HG02678 (cell line): Measurements from ENCODE around the gene TSPYL6.
A peak's percentile ranks its signal among the peaks of the same experiment; 100 is the strongest.
"Not testable (repeated sequence)": the region's sequence is repeated elsewhere in the genome, so short reads cannot be mapped to it uniquely, and the experiment has no call there.

Experiments
- ATAC-seq: cut with Tn5 transposase; IDR thresholded peaks from one replicate; pipeline ENCODE4 v1.9.1; 2021; ENCODE audit warnings: mild to moderate bottlenecking, moderate library complexity; ENCODE audit not compliant: unreplicated experiment

The TSPYL6 gene

DNA sequence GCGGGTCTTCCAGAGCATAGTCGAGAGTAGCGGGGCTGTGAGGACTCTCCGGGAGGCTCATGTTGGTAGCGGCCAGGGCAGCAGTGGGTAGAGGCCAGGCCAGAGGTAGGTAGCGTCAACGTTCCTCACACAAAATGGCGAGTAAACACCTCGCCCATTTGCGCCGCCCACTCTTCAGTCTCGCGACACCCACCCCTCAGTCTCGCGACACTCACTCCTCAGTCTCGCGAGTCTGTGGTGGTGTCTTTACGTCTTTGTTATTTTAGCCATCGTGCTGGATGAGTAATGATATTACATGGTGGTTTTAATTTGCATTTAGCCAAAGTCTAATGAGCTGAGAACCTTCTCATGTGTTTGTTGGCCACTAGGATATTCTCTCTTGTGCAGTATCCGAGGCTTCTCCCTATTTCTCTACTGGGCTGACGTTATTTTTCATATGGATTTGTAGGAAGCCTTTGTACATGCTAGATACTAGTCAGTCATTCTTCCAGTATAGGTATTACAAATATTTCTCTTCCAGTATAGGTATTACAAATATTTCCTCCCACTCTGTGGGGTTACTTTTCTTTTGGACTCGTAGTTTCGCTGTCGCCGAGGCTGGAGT lies at the start of gene TSPYL6:
Gene TSPYL6 (minus strand): TSS at position 139 of the 604 bp plus-strand sequence. CDS start 78 bp downstream, at position 61.
- ATAC-seq, result no peak

DNA sequence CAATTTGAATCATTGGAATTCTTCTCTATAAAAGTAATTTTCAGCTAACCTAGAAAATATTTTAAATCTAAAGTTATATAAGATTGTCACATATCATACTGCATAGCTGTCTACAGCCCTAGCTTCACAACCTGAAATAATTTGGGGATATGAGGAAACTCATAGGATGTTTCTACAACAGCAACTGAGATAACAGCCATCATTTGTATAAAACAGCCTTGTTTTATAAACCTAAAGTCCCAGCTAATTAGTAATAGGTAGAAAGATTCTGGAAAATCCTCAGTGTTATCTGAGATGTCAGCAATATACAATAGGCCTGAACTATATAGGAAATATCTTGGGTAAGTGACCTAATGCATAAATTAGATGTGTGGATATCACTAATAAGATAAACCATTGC lies 47.6 kb upstream of the TSPYL6 start:
- ATAC-seq, result no peak

DNA sequence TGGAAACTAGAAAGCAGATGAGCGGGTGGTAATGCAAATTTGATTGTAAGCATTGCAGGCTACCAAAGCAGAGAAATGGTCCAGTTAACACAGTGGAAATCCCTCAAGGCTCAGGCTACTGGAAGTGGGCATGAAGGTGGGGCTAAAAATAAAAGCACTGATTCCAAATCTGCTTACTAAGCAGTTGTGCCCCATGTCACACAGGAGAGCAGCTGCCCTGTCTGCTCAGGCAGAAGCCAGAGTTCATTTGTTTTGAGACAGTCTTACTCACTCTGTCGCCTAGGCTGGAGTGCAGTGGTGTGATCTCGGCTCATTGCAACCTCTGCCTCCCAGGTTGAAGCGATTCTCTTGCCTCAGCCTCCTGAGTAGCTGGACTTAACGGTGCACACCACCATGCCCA lies 42.5 kb upstream of the TSPYL6 start:
- ATAC-seq, result no peak

DNA sequence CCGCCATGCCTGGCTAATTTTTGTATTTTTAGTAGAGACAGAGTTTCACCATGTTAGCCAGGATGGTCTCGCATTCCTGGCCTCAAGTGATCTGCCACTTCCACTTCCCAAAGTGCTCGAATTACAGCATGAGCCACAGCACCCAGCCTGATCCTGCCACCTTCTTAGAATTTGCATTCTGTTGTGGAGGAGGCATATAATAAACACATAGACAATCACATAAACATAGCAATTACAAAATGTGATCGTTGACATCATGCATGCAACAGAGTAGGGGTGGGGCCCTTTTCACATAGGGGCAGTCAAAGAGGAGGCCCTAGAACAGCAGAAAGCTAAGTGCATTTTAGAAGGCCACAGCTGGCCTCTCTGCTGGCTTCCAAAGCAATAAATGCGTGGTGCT lies 39.9 kb upstream of the TSPYL6 start:
- no peak for ATAC-seq

DNA sequence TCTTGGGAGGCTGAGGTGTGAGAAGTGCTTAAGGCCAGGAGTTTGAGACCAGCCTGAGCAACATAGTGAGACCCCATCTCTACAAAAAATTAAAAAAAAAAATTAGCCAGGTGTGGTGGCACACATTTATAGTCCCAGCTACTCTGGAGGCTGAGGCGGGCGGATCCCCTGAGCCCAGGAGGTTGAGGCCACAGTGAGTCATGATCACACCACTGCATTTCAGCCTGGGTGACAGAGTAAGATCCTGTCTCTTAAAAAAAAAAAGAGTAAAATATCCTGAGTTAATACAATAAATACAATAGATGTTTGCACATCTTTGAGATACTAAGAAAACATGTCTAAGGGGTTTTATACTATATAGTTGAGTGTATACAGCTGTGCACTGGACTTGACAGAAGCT lies 38.6 kb upstream of the TSPYL6 start:
- not testable (repeated sequence) for ATAC-seq

DNA sequence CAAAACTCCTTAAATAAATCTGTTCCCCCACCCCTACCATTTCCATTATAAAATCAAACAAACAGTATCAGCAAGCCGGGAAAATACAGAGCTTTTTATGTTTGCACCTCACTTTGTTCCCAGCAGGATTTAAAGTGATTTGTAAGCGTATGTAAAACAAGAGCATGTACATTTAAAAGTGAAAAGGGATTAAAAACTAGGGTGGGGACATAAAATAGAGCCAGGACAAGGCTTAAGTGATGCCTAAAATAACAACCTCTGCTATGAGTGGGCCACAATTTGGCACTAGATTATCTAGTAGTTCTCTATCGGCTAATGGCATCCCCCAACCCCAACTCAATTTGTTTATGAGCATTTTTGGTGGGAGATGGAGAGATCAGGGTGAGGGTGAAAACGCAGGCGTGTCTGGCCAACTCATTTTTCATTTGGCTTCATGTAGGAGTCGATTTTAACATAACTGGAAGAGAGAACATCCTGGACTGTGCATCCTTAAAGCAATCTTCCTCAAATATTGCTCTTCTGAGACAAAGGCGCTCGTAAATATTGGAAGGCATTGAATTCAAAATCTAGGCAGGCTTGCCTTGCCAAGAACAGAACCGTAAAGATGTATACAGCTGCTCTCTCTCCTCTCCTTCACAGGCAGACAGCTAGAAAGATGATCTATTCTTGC lies 34.5 kb upstream of the TSPYL6 start:
- ATAC-seq, result no peak

DNA sequence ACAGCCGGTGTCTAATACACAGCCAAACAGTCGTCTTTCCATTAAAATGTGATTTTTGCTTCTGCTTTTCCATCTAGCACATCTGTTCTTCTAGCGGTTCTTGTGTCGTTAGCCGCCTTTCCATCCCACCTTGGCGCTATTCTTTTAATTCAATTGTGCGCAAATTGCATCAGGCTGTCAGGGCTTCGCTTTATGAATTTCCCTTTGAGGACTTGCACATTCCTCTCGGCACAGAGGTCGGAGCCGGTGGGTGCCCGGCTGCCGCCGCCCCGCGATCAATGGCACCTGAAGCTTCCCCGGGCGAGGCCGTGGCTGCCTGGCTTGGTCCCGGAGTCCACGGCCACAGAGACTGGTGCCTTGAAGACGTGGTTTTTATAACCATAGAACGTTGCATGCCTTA lies 33.9 kb upstream of the TSPYL6 start:
- ATAC-seq, result no peak

DNA sequence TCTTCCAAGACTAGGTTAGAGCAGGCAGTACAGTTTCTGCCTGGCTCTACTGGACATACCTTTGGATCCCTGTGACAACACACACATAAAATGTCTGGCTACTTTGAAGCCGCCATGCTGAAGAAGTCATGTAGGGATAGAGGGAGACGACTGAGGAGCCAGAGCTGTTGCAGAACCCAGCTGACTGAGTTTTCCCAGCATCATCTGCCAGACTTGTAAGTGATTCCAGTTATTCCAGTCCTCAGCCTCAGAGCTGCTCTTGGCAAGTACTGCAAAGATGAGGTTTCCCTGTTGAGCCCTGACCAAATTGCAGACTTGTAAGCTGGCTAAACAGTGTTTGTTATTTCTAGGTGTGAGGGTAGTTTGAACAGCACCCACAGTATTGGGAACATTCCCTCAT lies 31.5 kb upstream of the TSPYL6 start:
- no peak for ATAC-seq

DNA sequence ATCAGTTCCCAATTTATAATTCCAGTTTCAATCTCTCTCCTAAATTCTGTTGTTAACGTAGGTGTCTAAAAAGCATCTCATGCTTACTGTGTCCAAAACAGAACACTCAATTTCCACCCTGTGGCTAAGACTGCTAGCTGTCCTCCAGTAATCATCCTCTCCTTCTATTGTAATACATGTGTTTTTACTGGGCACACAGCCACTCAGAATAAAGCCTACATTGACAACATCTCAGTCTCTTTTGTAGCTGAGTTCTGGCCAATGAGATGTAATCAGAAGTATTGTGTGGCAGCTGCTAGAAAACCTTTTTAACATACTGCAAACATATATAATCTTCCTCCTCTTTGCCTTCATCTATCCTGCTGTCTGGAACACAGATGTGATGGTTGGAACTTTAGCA lies 29.4 kb upstream of the TSPYL6 start:
- no peak for ATAC-seq

DNA sequence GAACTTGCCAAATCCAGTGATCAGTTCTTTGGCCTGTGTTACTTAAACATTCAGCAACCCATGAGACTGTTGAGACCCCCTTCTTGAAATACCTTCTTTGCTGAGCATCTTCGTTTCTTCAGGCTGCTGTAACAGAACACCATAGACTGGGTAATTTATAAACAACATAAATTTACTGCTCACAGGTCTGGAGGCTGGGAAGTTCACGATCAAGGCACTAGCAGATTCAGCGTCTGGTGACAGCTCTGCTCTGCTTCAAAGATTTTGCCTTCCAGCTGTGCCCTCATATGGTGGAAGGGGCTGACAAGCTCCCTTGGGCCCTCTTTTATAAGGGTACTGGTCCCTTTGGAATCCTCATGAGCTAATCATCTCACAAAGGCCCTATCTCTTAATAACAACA lies 28.8 kb upstream of the TSPYL6 start:
- no peak for ATAC-seq

DNA sequence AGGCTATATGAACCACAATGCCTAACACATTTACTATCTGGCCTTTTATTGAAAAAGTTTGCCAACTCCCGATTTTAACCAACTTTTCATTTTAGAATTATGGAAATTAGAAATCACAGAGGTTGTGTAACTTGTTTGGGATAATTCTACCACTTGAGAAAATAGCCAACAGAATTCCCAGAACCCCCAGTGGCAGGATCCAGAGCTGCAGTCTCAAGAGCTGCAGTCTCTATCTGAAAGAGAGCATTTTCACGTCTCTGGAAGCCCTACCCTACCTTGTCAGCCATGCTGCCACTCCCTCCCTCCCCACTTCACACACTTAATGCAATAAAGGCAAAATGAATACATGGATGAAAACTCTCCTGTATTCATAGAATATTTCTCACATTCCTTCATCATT lies 23.4 kb upstream of the TSPYL6 start:
- ATAC-seq, result no peak

DNA sequence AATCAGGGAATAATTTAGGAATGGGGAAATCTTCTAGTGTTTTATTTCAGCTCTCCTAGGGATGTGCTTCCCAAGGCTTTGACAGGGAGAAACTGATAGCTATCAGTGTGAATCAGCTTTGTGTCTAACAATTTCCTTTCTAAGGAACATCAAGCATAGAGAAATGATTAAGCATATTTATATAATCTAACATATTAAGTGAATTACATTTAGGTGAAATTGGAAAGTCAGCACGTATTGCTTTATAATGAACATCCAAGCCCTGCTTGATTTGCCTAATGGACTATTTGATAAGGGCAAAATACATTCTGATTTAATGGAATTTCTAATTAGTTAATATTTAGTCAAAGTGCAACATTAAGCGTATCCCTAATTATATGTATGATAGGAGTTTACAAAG lies 19.5 kb upstream of the TSPYL6 start:
- ATAC-seq, result no peak

DNA sequence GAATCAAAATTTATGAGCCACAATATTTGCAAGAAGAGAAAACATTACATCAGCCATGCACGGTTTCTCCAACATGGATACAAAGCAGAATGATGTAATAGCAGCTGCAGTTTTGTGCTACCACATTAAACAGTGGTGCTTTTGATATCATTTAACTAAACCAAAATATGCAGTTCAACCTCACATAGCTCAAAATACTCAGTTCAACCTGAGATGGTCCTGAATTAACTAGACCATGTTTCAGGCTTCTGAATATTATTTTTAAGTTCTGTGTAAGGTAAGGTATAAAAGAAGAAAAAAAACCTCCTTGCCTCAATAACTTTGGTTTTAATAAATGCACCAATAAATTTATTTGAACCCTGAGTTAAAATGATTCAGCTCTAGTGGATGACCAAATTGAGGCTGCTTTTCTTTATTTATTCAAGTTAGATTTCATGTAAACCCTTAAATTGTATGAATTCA lies 18.8 kb upstream of the TSPYL6 start:
- ATAC-seq, result no peak

DNA sequence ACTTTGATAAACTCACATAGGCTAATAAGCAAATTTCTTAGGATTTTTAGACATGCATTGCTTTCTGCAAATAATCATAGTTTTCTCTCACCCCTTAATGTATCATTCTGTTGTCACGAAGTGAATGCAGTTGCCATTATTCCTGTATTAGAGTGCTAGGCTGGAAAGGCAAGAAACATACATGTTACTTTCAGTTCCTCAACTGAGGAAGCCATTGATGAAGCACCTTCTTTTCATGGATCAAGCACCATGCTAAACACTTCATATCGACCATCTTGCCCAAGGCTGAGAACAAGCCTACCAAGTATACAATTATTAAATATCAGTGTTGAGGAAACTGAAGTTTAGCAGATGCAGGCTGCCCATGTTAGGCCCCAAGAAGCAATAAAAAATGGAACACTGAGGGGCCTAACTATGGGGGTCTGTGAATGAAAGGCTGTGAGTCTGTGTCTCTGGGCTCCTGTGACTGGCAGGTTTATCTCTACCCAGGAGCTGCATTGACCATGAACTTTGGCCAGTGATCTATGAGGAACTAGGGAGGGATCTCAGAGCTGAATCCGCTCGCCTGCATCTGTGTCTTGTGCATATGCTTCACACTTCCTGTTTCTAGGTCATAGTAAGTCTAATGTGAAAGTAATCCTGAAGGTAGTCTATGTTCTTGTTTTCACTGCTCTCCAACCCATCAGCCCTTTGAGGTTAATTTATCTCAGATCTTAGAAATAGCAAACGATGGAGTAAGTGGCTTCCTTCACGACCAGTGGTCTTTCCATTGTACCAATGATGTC lies 16.0 kb upstream of the TSPYL6 start:
- peak; percentile 94 for ATAC-seq

DNA sequence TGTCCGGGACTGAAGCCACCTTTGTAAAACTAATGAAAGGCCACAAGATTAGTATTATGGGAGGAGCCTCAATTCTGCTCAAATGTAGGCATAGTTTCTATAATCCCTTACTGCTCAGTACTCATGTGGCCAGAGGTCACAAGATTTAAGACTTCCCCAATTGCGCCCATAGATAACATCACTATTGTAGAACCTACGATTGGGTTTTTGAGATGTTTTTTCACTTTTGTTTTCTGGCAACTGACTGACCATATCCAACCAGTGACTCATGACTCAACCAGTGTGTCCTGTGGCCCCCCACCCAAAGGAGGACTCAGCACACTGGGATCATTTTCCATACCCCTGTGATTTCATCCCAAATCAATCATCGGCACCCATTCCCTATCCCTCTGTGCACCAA lies 15.2 kb upstream of the TSPYL6 start:
- ATAC-seq, result no peak

DNA sequence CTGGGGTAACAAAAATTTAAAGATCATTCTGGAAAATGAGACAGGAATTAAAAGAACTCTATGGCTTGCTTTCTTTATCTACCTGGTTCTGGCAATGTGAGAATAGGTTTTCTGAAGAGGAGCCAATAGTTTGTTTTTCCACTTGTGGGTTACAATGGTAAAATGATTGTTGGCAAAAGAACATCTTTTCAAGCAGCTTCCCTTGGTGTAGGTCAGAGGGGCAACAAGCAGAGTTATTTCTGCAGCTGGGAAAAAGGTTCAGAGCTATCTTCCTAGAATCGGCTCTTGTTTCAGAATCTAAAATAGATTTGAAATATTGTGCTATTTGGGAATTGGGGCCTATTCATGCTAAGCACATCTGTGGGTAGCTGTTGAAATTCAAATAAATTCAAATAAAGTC lies 11.5 kb upstream of the TSPYL6 start:
- no peak for ATAC-seq

DNA sequence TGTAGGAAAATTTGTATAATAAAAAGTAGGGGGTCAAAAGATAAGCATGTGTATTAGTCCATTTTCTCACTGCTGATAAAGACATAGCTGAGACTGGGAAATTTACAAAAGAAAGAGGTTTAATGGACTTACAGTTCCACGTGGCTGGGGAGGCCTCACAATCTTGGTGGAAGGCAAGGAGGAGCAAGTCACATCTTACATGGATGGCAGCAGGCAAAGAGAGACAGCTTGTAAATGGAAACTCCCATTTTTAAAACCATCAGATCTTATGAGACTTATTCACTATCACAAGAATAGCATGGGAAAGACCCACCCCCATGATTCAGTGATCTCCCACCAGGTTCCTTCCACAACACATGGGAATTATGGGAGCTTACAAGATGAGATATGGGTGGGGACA lies 9.1 kb upstream of the TSPYL6 start:
- not testable (repeated sequence) for ATAC-seq

DNA sequence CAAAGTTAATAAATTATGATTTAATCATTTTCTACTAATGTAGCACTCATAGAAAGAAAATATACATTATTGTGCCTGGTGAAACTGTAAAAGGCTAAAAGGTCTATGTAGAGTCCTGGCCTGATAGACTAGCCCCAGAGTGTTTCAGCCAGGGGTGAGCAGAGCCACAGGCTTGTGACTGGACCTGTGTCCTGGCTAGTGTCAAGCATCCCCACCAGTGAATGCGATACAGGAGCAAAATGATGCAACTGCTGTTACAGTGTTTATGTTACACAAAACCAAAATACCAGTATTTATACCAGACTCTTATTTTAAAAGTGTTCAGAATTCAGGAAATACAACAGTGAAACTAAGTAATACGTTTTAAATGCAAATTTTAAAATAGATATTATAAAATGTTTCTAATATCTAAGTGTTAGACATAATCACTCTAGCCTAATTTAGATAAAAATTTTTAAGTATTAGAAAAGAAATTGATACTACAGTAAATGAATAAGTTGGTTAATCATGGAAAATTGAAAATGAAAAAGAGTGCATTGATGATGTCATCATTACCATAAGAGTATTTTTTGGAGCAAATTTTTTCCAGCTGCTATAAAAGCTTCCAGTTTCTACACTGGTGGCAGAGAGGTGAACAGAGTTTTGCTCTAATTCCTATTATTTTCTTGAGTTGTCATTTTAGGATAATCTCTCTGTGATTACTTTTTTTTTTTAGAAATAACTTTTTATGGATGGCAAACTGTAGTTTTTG lies 6.2 kb upstream of the TSPYL6 start:
- no peak for ATAC-seq

DNA sequence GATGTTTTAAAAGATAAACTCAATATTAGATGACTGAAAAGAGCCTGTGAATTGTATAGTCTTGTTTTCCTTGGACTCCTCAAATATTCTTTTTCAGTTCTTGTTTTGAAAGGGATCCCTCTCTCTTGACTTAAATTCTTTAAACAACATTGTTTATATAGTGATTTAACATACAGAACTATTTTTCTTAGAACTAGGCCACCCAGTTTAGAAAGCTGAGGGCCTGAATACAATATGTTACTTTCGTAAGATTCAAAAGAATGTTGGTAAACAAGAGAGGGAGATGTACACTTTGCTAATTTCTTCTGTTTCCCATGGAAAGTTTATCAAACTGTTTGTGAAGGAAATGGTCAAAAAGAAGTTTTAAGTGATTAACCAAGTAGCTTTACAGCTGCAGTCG lies 5.5 kb upstream of the TSPYL6 start:
- ATAC-seq, result no peak

DNA sequence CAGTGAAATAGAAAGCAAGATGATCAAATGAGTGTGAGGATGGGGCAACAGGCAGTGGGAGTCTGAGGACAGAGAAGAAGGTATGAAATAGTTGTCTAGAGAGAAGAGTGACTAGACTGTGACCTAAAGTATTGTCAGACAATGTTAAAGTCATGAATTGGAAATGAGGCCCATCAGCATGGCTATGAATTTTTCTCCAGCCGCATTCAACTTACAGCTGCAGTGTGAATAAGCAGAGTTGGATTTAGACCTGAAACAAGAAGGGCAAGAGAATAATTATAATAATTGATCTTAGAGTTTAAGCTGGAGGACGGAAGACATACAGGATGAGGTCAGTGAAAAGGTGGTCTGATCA lies 4.2 kb upstream of the TSPYL6 start:
- ATAC-seq, result no peak

DNA sequence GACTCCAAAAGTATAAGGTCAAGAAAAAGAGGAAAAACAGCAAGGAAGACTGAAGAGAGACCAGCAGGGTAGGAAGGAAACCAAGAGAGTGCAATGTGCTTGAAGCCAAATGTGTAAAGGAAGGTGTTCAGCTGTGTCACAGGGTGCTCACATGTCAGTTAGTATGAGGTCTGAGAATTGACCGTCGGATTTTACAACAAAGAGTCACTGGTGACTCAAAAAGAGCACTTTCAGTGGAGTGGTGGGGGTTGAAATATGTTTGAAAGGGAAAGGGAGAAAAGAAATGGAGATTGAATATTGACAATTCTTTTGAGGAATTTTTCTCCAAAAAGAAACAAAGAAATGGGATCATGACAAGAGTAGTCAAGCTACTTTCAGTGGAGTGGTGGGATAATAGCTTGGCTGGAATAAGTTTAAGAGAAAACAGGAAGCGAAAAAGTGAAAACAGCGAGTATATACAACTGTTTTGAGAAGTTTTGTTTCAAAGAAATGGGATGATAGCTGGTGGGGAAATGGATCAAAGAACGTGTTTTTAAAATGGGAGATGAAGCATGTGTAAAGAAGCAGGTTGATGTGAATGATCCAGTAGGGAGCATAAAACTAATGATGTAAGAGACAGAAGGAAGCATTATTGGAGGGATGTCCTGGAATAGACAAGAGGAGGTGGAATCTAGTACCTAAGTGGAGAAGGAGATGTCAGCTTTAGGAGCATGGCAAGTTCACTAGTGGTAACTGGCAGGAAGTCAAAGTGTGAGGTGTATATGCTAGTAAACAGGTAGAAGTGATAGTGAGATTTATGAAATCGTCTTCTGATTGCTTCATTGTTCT lies 3.6 kb upstream of the TSPYL6 start:
- peak; percentile 66 for ATAC-seq
